ENCODE measurements around the gene ODAD2.
"Not testable (repeated sequence)": the region's sequence is repeated elsewhere in the genome, so short reads cannot be mapped to it uniquely, and the experiment has no call there.

Gene ODAD2

GRCh38 chr10:27982875-27983543 lies 15.9 kb downstream of the ODAD2 start:
- ChIA-PET CTCF (no interaction called here), POLR2A (no interaction called here)
- no peak for DNase-seq (ENCODE audit: extremely low spot score)
- TF ChIP-seq BHLHE40 (IDR thresholded peaks at IDR 0.05; ENCODE audit: borderline replicate concordance) (no peak), SUZ12 (IDR thresholded peaks at IDR 0.05) (no peak), ELF4 (IDR thresholded peaks at IDR 0.05) (no peak), TARDBP (IDR thresholded peaks at IDR 0.05) (no peak), ZNF384 (IDR thresholded peaks at IDR 0.05) (no peak), FOXK2 (IDR thresholded peaks at IDR 0.05) (no peak), FOXM1 (IDR thresholded peaks at IDR 0.05; ENCODE audit: borderline replicate concordance) (no peak), SP1 (IDR thresholded peaks at IDR 0.05) (no peak), CTBP1 (IDR thresholded peaks at IDR 0.05; ENCODE audit: borderline replicate concordance) (no peak), ARNT (IDR thresholded peaks at IDR 0.05) (no peak), LEF1 (IDR thresholded peaks at IDR 0.05; ENCODE audit: borderline replicate concordance) (no peak), L3MBTL2 (conservative IDR thresholded peaks at IDR 0.05) (no peak)
- TF ChIP-seq, protein P1, sequence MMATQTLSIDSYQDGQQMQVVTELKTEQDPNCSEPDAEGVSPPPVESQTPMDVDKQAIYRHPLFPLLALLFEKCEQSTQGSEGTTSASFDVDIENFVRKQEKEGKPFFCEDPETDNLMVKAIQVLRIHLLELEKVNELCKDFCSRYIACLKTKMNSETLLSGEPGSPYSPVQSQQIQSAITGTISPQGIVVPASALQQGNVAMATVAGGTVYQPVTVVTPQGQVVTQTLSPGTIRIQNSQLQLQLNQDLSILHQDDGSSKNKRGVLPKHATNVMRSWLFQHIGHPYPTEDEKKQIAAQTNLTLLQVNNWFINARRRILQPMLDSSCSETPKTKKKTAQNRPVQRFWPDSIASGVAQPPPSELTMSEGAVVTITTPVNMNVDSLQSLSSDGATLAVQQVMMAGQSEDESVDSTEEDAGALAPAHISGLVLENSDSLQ (IDR thresholded peaks at IDR 0.05), result no peak

DNA sequence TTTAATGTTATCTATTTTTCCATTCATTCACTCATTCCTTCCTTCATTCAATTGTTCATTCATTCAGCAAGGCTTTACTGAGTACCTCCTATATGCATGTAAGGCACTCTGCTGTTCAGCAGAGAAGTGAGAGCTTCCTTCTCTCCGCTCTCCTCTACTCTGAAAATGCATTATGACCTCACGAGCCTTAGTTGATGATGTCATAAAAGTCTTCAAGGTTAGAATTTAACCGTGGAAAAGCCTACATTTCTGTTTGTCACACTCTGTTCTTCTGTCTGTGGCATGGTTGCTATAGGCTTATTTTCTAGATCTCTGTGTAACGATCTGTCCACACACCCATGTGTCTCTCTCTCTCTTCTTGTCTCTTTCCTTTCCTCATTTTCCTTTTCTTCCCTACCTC lies 17.1 kb downstream of the ODAD2 start:
- ChIA-PET POLR2A (no interaction called here), CTCF (no interaction called here)
- TF ChIP-seq ELF4 (IDR thresholded peaks at IDR 0.05), result no peak
- no peak for TF ChIP-seq HDGF (IDR thresholded peaks at IDR 0.05; ENCODE audit: borderline replicate concordance)
- TF ChIP-seq SUZ12 (IDR thresholded peaks at IDR 0.05), result no peak
- TF ChIP-seq CTBP1 (IDR thresholded peaks at IDR 0.05; ENCODE audit: borderline replicate concordance), result no peak
- TF ChIP-seq TARDBP (IDR thresholded peaks at IDR 0.05), result no peak
- no peak for TF ChIP-seq ARNT (IDR thresholded peaks at IDR 0.05)
- TF ChIP-seq FOXA1 (IDR thresholded peaks at IDR 0.05), result no peak
- no peak for TF ChIP-seq SP1 (IDR thresholded peaks at IDR 0.05)
- TF ChIP-seq NFRKB (IDR thresholded peaks at IDR 0.05), result no peak
- DNase-seq (ENCODE audit: extremely low spot score), result no peak

DNA sequence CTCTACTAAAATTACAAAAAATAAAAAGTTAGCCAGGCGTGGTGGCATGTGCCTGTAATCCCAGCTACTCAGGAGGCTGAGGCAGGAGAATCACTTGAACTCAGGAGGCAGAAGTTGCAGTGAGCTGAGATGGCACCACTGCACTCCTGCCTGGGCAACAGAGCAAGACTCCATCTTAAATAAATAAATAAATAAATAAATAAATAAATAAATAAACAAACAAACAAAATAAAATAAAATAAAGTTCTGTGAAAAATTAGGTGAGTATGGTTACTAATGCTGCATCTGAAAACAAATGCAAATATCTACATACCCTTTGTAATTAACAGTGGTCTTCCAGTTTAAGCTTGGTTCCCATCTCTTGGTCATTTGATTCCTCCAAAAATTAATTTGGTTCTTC lies 28.1 kb downstream of the ODAD2 start:
- POLR2A ChIA-PET; CTCF ChIA-PET; DNase-seq (ENCODE audit: extremely low spot score): not testable (repeated sequence)

- CTCF ChIA-PET, result interaction anchor here (0.6 kb wide), 1 partner anchor 71 kb away, joined by 3 read pairs; no protein-coding TSS in a partner anchor
- POLR2A ChIA-PET; DNase-seq (ENCODE audit: extremely low spot score): not testable (repeated sequence)
These were observed 28.9 kb downstream of the ODAD2 start for GRCh38 chr10:27969931-27970330.

- no peak for DNase-seq (ENCODE audit: extremely low spot score)
- TF ChIP-seq ELF4 (IDR thresholded peaks at IDR 0.05), result no peak
- no peak for TF ChIP-seq ZNF384 (IDR thresholded peaks at IDR 0.05)
- TF ChIP-seq TARDBP (IDR thresholded peaks at IDR 0.05), result no peak
- no peak for TF ChIP-seq SP1 (IDR thresholded peaks at IDR 0.05)
- TF ChIP-seq HDGF (IDR thresholded peaks at IDR 0.05; ENCODE audit: borderline replicate concordance), result no peak
- no peak for TF ChIP-seq L3MBTL2 (conservative IDR thresholded peaks at IDR 0.05)
- no peak for TF ChIP-seq ARNT (IDR thresholded peaks at IDR 0.05)
- no peak for TF ChIP-seq CTBP1 (IDR thresholded peaks at IDR 0.05; ENCODE audit: borderline replicate concordance)
- TF ChIP-seq FOXA1 (IDR thresholded peaks at IDR 0.05), result no peak
- no peak for TF ChIP-seq LEF1 (IDR thresholded peaks at IDR 0.05; ENCODE audit: borderline replicate concordance)
- TF ChIP-seq, protein P1 (IDR thresholded peaks at IDR 0.05), result no peak
- TF ChIP-seq BHLHE40 (IDR thresholded peaks at IDR 0.05; ENCODE audit: borderline replicate concordance), result no peak
- TF ChIP-seq NFRKB (IDR thresholded peaks at IDR 0.05), result no peak
- no peak for TF ChIP-seq FOXK2 (IDR thresholded peaks at IDR 0.05)
- no peak for TF ChIP-seq FOXM1 (IDR thresholded peaks at IDR 0.05; ENCODE audit: borderline replicate concordance)
- no peak for TF ChIP-seq SUZ12 (IDR thresholded peaks at IDR 0.05)
- ChIA-PET POLR2A (no interaction called here), CTCF (no interaction called here)
These were observed 39.7 kb downstream of the ODAD2 start for GRCh38 chr10:27959093-27959715.

DNA sequence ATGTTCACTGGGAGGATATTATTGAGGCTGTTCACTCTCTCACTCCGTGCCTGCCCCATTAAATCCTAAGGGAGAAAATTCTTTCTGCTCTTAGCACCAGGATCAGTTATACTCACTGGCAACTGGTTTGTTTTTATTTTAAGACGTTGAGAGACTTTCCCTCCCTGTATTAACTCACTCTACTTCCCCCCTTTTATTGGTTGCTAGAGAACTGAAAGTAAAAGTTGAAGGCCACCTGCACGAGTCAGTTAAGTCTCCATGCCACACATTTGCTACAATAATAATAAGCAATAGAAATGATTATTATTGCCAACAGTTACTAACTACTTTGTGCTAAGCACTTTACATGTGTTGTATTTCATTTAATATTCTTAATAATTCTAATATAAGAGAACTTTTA lies 40.5 kb downstream of the ODAD2 start:
- DNase-seq (ENCODE audit: extremely low spot score); CTCF ChIA-PET; POLR2A ChIA-PET: not testable (repeated sequence)

DNA sequence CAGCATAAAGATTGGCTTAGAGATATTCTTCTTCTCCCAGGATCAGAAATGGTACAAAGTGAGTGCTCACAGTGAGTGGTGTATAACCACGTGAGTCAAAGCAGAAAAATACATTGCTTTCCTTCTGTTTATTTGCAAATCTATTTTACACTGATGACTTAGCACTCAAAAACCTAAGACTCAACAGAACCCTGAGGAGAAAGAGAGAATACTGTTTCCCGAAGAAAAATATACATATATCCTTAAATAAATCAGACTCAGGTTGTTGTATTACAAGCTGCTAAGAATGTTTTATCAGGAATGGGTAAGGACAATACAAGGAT lies 48.7 kb downstream of the ODAD2 start:
- TF ChIP-seq LEF1 (IDR thresholded peaks at IDR 0.05; ENCODE audit: borderline replicate concordance) (no peak), L3MBTL2 (conservative IDR thresholded peaks at IDR 0.05) (no peak)
- no peak for DNase-seq (ENCODE audit: extremely low spot score)
- CTCF ChIA-PET, result no interaction called here
- POLR2A ChIA-PET, result no interaction called here

GRCh38 chr10:27949528-27950241 lies 49.2 kb downstream of the ODAD2 start:
- CTCF ChIA-PET, result no interaction called here
- no peak for TF ChIP-seq NFRKB (IDR thresholded peaks at IDR 0.05)
- no peak for TF ChIP-seq TARDBP (IDR thresholded peaks at IDR 0.05)
- no peak for TF ChIP-seq FOXM1 (IDR thresholded peaks at IDR 0.05; ENCODE audit: borderline replicate concordance)
- POLR2A ChIA-PET, result no interaction called here
- DNase-seq (ENCODE audit: extremely low spot score), result no peak
